Measurements from ENCODE around the gene SCARF2. TPM values are rescaled to one million over a fixed set of nuclear protein-coding genes. Genes with fewer than 3 reads are reported as not detected.

SCARF2 gene
- total and polyA plus RNA-seq, 2 of the 8 experiments (the other 6 are each of a cell fraction or from before 2014, with no cell fraction given) = 4.2 to 9.8 TPM

DNA sequence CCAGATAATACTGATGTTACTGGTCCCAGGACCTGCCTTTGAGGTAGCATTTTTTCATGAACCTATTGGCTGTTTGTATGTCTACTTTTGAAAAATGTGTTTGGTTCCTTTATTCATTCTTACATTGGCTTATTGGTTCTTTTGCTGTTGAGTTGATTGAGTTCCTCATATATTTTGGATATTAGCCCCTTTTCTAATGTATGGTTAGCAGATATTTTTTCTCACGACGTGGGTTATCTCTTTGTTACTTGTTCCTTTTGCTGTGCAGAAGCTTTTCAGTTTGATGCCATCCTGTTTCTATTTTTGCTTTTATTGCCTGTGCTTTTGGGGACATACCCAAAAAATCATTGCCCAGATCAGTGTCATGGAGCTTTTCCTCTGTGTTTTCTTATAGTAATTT lies 53.5 kb downstream of the SCARF2 start (continued):
- TF ChIP-seq, protein P1, sequence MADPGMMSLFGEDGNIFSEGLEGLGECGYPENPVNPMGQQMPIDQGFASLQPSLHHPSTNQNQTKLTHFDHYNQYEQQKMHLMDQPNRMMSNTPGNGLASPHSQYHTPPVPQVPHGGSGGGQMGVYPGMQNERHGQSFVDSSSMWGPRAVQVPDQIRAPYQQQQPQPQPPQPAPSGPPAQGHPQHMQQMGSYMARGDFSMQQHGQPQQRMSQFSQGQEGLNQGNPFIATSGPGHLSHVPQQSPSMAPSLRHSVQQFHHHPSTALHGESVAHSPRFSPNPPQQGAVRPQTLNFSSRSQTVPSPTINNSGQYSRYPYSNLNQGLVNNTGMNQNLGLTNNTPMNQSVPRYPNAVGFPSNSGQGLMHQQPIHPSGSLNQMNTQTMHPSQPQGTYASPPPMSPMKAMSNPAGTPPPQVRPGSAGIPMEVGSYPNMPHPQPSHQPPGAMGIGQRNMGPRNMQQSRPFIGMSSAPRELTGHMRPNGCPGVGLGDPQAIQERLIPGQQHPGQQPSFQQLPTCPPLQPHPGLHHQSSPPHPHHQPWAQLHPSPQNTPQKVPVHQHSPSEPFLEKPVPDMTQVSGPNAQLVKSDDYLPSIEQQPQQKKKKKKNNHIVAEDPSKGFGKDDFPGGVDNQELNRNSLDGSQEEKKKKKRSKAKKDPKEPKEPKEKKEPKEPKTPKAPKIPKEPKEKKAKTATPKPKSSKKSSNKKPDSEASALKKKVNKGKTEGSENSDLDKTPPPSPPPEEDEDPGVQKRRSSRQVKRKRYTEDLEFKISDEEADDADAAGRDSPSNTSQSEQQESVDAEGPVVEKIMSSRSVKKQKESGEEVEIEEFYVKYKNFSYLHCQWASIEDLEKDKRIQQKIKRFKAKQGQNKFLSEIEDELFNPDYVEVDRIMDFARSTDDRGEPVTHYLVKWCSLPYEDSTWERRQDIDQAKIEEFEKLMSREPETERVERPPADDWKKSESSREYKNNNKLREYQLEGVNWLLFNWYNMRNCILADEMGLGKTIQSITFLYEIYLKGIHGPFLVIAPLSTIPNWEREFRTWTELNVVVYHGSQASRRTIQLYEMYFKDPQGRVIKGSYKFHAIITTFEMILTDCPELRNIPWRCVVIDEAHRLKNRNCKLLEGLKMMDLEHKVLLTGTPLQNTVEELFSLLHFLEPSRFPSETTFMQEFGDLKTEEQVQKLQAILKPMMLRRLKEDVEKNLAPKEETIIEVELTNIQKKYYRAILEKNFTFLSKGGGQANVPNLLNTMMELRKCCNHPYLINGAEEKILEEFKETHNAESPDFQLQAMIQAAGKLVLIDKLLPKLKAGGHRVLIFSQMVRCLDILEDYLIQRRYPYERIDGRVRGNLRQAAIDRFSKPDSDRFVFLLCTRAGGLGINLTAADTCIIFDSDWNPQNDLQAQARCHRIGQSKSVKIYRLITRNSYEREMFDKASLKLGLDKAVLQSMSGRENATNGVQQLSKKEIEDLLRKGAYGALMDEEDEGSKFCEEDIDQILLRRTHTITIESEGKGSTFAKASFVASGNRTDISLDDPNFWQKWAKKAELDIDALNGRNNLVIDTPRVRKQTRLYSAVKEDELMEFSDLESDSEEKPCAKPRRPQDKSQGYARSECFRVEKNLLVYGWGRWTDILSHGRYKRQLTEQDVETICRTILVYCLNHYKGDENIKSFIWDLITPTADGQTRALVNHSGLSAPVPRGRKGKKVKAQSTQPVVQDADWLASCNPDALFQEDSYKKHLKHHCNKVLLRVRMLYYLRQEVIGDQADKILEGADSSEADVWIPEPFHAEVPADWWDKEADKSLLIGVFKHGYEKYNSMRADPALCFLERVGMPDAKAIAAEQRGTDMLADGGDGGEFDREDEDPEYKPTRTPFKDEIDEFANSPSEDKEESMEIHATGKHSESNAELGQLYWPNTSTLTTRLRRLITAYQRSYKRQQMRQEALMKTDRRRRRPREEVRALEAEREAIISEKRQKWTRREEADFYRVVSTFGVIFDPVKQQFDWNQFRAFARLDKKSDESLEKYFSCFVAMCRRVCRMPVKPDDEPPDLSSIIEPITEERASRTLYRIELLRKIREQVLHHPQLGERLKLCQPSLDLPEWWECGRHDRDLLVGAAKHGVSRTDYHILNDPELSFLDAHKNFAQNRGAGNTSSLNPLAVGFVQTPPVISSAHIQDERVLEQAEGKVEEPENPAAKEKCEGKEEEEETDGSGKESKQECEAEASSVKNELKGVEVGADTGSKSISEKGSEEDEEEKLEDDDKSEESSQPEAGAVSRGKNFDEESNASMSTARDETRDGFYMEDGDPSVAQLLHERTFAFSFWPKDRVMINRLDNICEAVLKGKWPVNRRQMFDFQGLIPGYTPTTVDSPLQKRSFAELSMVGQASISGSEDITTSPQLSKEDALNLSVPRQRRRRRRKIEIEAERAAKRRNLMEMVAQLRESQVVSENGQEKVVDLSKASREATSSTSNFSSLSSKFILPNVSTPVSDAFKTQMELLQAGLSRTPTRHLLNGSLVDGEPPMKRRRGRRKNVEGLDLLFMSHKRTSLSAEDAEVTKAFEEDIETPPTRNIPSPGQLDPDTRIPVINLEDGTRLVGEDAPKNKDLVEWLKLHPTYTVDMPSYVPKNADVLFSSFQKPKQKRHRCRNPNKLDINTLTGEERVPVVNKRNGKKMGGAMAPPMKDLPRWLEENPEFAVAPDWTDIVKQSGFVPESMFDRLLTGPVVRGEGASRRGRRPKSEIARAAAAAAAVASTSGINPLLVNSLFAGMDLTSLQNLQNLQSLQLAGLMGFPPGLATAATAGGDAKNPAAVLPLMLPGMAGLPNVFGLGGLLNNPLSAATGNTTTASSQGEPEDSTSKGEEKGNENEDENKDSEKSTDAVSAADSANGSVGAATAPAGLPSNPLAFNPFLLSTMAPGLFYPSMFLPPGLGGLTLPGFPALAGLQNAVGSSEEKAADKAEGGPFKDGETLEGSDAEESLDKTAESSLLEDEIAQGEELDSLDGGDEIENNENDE (IDR thresholded peaks at IDR 0.05; ENCODE audit: insufficient replicate concordance, low read length) = no peak
- no peak for TF ChIP-seq JUN (IDR thresholded peaks at IDR 0.05; ENCODE audit: low read depth, low read length)
- no peak for TF ChIP-seq ASH2L (IDR thresholded peaks at IDR 0.05; ENCODE audit: low read length)
- TF ChIP-seq GABPA (IDR thresholded peaks at IDR 0.05; ENCODE audit: borderline replicate concordance, insufficient read depth, low read length) = no peak
- TF ChIP-seq SP4 (IDR thresholded peaks at IDR 0.05; ENCODE audit: low read length) = no peak
- TF ChIP-seq BCL11A (IDR thresholded peaks at IDR 0.05; ENCODE audit: low read depth in 2 of 2, low read length in 2 of 2) = no peak
- TF ChIP-seq YY1 (IDR thresholded peaks at IDR 0.05; ENCODE audit: low read depth, low read length) = no peak
- TF ChIP-seq, protein P2, sequence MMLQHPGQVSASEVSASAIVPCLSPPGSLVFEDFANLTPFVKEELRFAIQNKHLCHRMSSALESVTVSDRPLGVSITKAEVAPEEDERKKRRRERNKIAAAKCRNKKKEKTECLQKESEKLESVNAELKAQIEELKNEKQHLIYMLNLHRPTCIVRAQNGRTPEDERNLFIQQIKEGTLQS (IDR thresholded peaks at IDR 0.05; ENCODE audit: insufficient read depth, low read depth, low read length) = no peak
- TF ChIP-seq NANOG (IDR thresholded peaks at IDR 0.05; ENCODE audit: insufficient read depth, low read depth, low read length, poor library complexity, severe bottlenecking) = no peak
- no peak for TF ChIP-seq RNF2 (IDR thresholded peaks at IDR 0.05; ENCODE audit: borderline replicate concordance, low read depth, low read length, missing control alignments, poor library complexity, severe bottlenecking)
- TF ChIP-seq TEAD4 (IDR thresholded peaks at IDR 0.05; ENCODE audit: low read depth, low read length) = no peak
